ENCODE measurements around the gene KLRK1.
"Not testable (repeated sequence)": the region's sequence is repeated elsewhere in the genome, so short reads cannot be mapped to it uniquely, and the experiment has no call there.

The KLRK1 gene

GRCh38 chr12:10387498-10387897 is 2.3 kb downstream of the KLRK1 start:
- DNase-seq, result not testable (repeated sequence)

GRCh38 chr12:10386857-10387256 is 3.0 kb downstream of the KLRK1 start:
- no peak for DNase-seq

- DNase-seq, result peak; percentile 94
Observed at GRCh38 chr12:10385166-10385613, 4.7 kb downstream of the KLRK1 start.

GRCh38 chr12:10384191-10384590 is 5.7 kb downstream of the KLRK1 start:
- no peak for DNase-seq

GRCh38 chr12:10381928-10382628 is 7.8 kb downstream of the KLRK1 start:
- DNase-seq, result no peak

GRCh38 chr12:10378737-10379136 is 11.1 kb downstream of the KLRK1 start:
- DNase-seq, result not testable (repeated sequence)

GRCh38 chr12:10374624-10375018 is 15.2 kb downstream of the KLRK1 start:
- DNase-seq, result no peak

- DNase-seq, result no peak
Observed at GRCh38 chr12:10372559-10372958, 17.3 kb downstream of the KLRK1 start.

GRCh38 chr12:10371893-10372535 is 17.8 kb downstream of the KLRK1 start:
- DNase-seq, result not testable (repeated sequence)

GRCh38 chr12:10369557-10370415 is 20.1 kb downstream of the KLRK1 start:
- no peak for DNase-seq

- no peak for DNase-seq
Observed at GRCh38 chr12:10368206-10369171, 21.4 kb downstream of the KLRK1 start.

GRCh38 chr12:10367714-10368113 is 22.1 kb downstream of the KLRK1 start:
- not testable (repeated sequence) for DNase-seq

GRCh38 chr12:10366875-10367274 is 23.0 kb downstream of the KLRK1 start:
- DNase-seq, result peak; percentile 7

- no peak for DNase-seq
Observed at GRCh38 chr12:10365696-10366405, 24.0 kb downstream of the KLRK1 start.

- DNase-seq, result peak; percentile 77
Observed at GRCh38 chr12:10364815-10365622, 24.8 kb downstream of the KLRK1 start.

GRCh38 chr12:10363914-10364814 is 25.7 kb downstream of the KLRK1 start:
- peak; percentile 70 for DNase-seq

GRCh38 chr12:10363658-10363913 is 26.3 kb downstream of the KLRK1 start:
- DNase-seq, result no peak

GRCh38 chr12:10362828-10363657 is 26.8 kb downstream of the KLRK1 start:
- DNase-seq, result peak; percentile 54

- no peak for DNase-seq
Observed at GRCh38 chr12:10362325-10362724, 27.5 kb downstream of the KLRK1 start.

Data from kidney glomerular epithelial cell (primary cell).